Neuronal stem cell (in vitro differentiated cells): ENCODE data around the gene RPS15A.
"Not testable (repeated sequence)": the region's sequence is repeated elsewhere in the genome, so short reads cannot be mapped to it uniquely, and the experiment has no call there.

ENCODE experiments used
- DNase-seq: peaks from one replicate; pipeline ENCODE4 v3.0.0-alpha.2; 2013; ENCODE audit warnings: low spot score
- H2AFZ ChIP-seq: one replicate; pipeline ENCODE4 v1.6.1; 2013; ENCODE audit warnings: mild to moderate bottlenecking, low read length, inconsistent platforms
- H2AK5ac ChIP-seq: 2 replicates; pipeline ENCODE4 v1.6.1; 2013; ENCODE audit warnings: low read depth, mild to moderate bottlenecking, inconsistent platforms, low read length, moderate library complexity, mixed read lengths
- H2BK120ac ChIP-seq: 2 replicates; pipeline ENCODE4 v1.6.1; 2013; ENCODE audit warnings: low read depth, mild to moderate bottlenecking, inconsistent platforms, low read length, moderate library complexity, mixed read lengths
- H2BK12ac ChIP-seq: one replicate; pipeline ENCODE4 v1.6.1; 2013; ENCODE audit warnings: low read length, inconsistent platforms
- H2BK15ac ChIP-seq: 2 replicates; pipeline ENCODE4 v1.6.1; 2013; ENCODE audit warnings: mild to moderate bottlenecking, low read length, inconsistent platforms, mixed read lengths
- H2BK5ac ChIP-seq: one replicate; pipeline ENCODE4 v1.6.1; 2013; ENCODE audit warnings: inconsistent platforms, mild to moderate bottlenecking, low read length, moderate library complexity
- H3K14ac ChIP-seq: one replicate; pipeline ENCODE4 v1.6.1; 2013; ENCODE audit warnings: low read length, inconsistent platforms
- H3K18ac ChIP-seq: 2 replicates; pipeline ENCODE4 v1.6.1; 2013; ENCODE audit warnings: low read length, inconsistent platforms
- H3K23ac ChIP-seq: 2 replicates; pipeline ENCODE4 v1.6.1; 2013; ENCODE audit warnings: low read depth, mild to moderate bottlenecking, mixed read lengths, low read length, inconsistent platforms; ENCODE audit not compliant: poor library complexity
- H3K27ac ChIP-seq: replicated peaks from 3 replicates; pipeline ENCODE4 v1.5.1; 2013; ENCODE audit warnings: low read length, inconsistent platforms
- H3K27me3 ChIP-seq, 3 experiments: 2 replicates each; pipeline ENCODE4 v1.6.1; 2013; ENCODE audit warnings: low read length in 3 of 3, mild to moderate bottlenecking in 2 of 3, inconsistent platforms in 1 of 3, low read depth in 1 of 3, mixed read lengths in 1 of 3, moderate library complexity in 1 of 3; ENCODE audit not compliant: control insufficient read depth in 3 of 3, insufficient read depth in 3 of 3
- H3K36me3 ChIP-seq, 2 donors: replicated peaks in 1 of 2; 2 replicates each; pipeline ENCODE4 v1.6.1; 2013; ENCODE audit warnings: low read length in 2 of 2; ENCODE audit not compliant: control insufficient read depth in 2 of 2, insufficient read depth in 2 of 2
- H3K4ac ChIP-seq: 2 replicates; pipeline ENCODE4 v1.6.1; 2013; ENCODE audit warnings: inconsistent platforms, mild to moderate bottlenecking, low read length, moderate library complexity
- H3K4me1 ChIP-seq, 2 donors: 1 replicate in 1 of 2; 2 replicates in 1 of 2; pipeline ENCODE4 v1.6.1; 2013; ENCODE audit warnings: low read length in 2 of 2, low read depth in 1 of 2; ENCODE audit not compliant: control insufficient read depth in 2 of 2, insufficient read depth in 1 of 2
- H3K4me2 ChIP-seq: one replicate; pipeline ENCODE4 v1.6.1; 2013; ENCODE audit warnings: mild to moderate bottlenecking, low read length, inconsistent platforms; ENCODE audit not compliant: insufficient read depth, poor library complexity, severe bottlenecking
- H3K4me3 ChIP-seq, 2 donors: 2 replicates each; pipeline ENCODE4 v1.5.1; 2013; ENCODE audit warnings: low read length in 2 of 2, mild to moderate bottlenecking in 2 of 2, inconsistent platforms in 1 of 2, moderate library complexity in 1 of 2
- H3K79me1 ChIP-seq: one replicate; pipeline ENCODE4 v1.6.1; 2013; ENCODE audit warnings: low read depth, mild to moderate bottlenecking, inconsistent platforms, low read length, moderate library complexity
- H3K9ac ChIP-seq: one replicate; pipeline ENCODE4 v1.6.1; 2013; ENCODE audit warnings: mild to moderate bottlenecking, low read depth, low read length, inconsistent platforms; ENCODE audit not compliant: poor library complexity
- H3K9me3 ChIP-seq, 2 donors: replicated peaks in 1 of 2; 2 replicates each; pipeline versions ENCODE3 to v1.6.1; 2013; ENCODE audit warnings: low read length in 2 of 2, mild to moderate bottlenecking in 2 of 2, inconsistent platforms in 1 of 2, low read depth in 1 of 2, mixed read lengths in 1 of 2, moderate library complexity in 1 of 2; ENCODE audit not compliant: control insufficient read depth in 2 of 2, insufficient read depth in 1 of 2
- H4K8ac ChIP-seq: one replicate; pipeline ENCODE4 v1.6.1; 2013; ENCODE audit warnings: low read depth, mild to moderate bottlenecking, inconsistent platforms, low read length, moderate library complexity
- H4K91ac ChIP-seq: one replicate; pipeline ENCODE4 v1.6.1; 2013; ENCODE audit warnings: low read length, low read depth, mild to moderate bottlenecking, inconsistent platforms; ENCODE audit not compliant: poor library complexity
- WGBS, 2 donors: extraction: QIAGEN DNeasy Blood & Tissue Kit; methylation state at CpG; one replicate each; pipeline ENCODE4 v1.1.7; 2013; ENCODE audit warnings: missing lambda C conversion rate in 2 of 2, mixed read lengths in 1 of 2; ENCODE audit not compliant: insufficient read length in 2 of 2, insufficient replicate concordance in 1 of 2; ENCODE audit errors: extremely low coverage in 2 of 2; 5-methylcytosine and 5-hydroxymethylcytosine counted together

RPS15A gene

GRCh38 chr16:18756639-18757038, 33.5 kb downstream of the RPS15A start:
- H3K4ac ChIP-seq, H3K4me1 ChIP-seq, H3K27me3 ChIP-seq, H3K27ac ChIP-seq, H2AK5ac ChIP-seq, H3K36me3 ChIP-seq, H3K14ac ChIP-seq, H3K79me1 ChIP-seq, H3K9ac ChIP-seq, H2AFZ ChIP-seq, H2BK120ac ChIP-seq, H3K18ac ChIP-seq, H4K91ac ChIP-seq, DNase-seq, H2BK12ac ChIP-seq, H4K8ac ChIP-seq, H3K4me2 ChIP-seq, H3K23ac ChIP-seq, H3K4me3 ChIP-seq, H2BK15ac ChIP-seq, H2BK5ac ChIP-seq, H3K9me3 ChIP-seq: not testable (repeated sequence)
- WGBS, 2 donors: no CpG with 5 or more reads among the region's 9 CpGs

- not testable (repeated sequence) for H2BK5ac ChIP-seq, H3K14ac ChIP-seq, H3K4me3 ChIP-seq, H3K36me3 ChIP-seq, DNase-seq, H2BK12ac ChIP-seq, H3K23ac ChIP-seq, H3K27me3 ChIP-seq, H3K9ac ChIP-seq, H3K4me1 ChIP-seq, H3K4me2 ChIP-seq, H3K27ac ChIP-seq, H2BK15ac ChIP-seq, H3K9me3 ChIP-seq, H4K8ac ChIP-seq, H3K4ac ChIP-seq, H3K18ac ChIP-seq, H2BK120ac ChIP-seq, H3K79me1 ChIP-seq, H2AFZ ChIP-seq, H2AK5ac ChIP-seq, H4K91ac ChIP-seq
- no CpG with 5 or more reads among the region's 8 CpGs for WGBS, 2 donors
These were observed 47.3 kb downstream of the RPS15A start for GRCh38 chr16:18742870-18743269.

- not testable (repeated sequence) for H3K23ac ChIP-seq, H2AK5ac ChIP-seq, H3K18ac ChIP-seq, H3K27ac ChIP-seq, H3K9ac ChIP-seq, DNase-seq, H4K8ac ChIP-seq, H3K27me3 ChIP-seq, H3K4me1 ChIP-seq, H3K14ac ChIP-seq, H2BK12ac ChIP-seq, H3K4ac ChIP-seq, H3K36me3 ChIP-seq, H4K91ac ChIP-seq, H2BK15ac ChIP-seq, H3K79me1 ChIP-seq, H2AFZ ChIP-seq, H2BK5ac ChIP-seq, H3K4me3 ChIP-seq, H3K4me2 ChIP-seq, H2BK120ac ChIP-seq, H3K9me3 ChIP-seq
- WGBS, 2 donors: no CpG with 5 or more reads among the region's 3 CpGs
These were observed 50.1 kb downstream of the RPS15A start for GRCh38 chr16:18740027-18740426.

- not testable (repeated sequence) for H2AFZ ChIP-seq, H2BK5ac ChIP-seq, H4K8ac ChIP-seq, H3K14ac ChIP-seq, H3K9me3 ChIP-seq, DNase-seq, H3K18ac ChIP-seq, H3K4me1 ChIP-seq, H2BK15ac ChIP-seq, H3K4ac ChIP-seq, H3K23ac ChIP-seq, H3K27me3 ChIP-seq, H3K4me3 ChIP-seq, H2AK5ac ChIP-seq, H3K9ac ChIP-seq, H3K79me1 ChIP-seq, H4K91ac ChIP-seq, H2BK120ac ChIP-seq, H3K36me3 ChIP-seq, H2BK12ac ChIP-seq, H3K4me2 ChIP-seq, H3K27ac ChIP-seq
- WGBS, 2 donors: no CpG with 5 or more reads among the region's 4 CpGs
These were observed 51.4 kb downstream of the RPS15A start for GRCh38 chr16:18738768-18739167.
